Liver (tissue), 9 donors: ENCODE data around the gene NLRP7. TPM values are rescaled to one million over a fixed set of nuclear protein-coding genes. Genes with fewer than 3 reads are reported as not detected.
"Not testable (repeated sequence)": the region's sequence is repeated elsewhere in the genome, so short reads cannot be mapped to it uniquely, and the experiment has no call there.

ENCODE experiments used
- DNase-seq: peaks from one replicate; pipeline ENCODE4 v3.0.0-alpha.2; 2017; ENCODE audit warnings: low spot score
- H3K27ac ChIP-seq, 2 donors: one replicate each; pipeline ENCODE4 v1.7.0; 2013; ENCODE audit warnings: inconsistent platforms in 2 of 2, low read length in 2 of 2, control low read depth in 1 of 2, low read depth in 1 of 2, mild to moderate bottlenecking in 1 of 2
- H3K27me3 ChIP-seq, 4 donors: one replicate each; pipeline versions ENCODE4 v1.6.1 to v1.7.0; 2013; ENCODE audit warnings: low read length in 3 of 4, inconsistent platforms in 1 of 4, mild to moderate bottlenecking in 1 of 4, moderate library complexity in 1 of 4; ENCODE audit not compliant: control insufficient read depth in 4 of 4, insufficient read depth in 4 of 4
- H3K36me3 ChIP-seq, 4 donors: one replicate each; pipeline versions ENCODE4 v1.6.1 to v1.7.0; 2013; ENCODE audit warnings: low read length in 3 of 4, mild to moderate bottlenecking in 3 of 4, low read depth in 1 of 4, moderate library complexity in 1 of 4; ENCODE audit not compliant: control insufficient read depth in 4 of 4, insufficient read depth in 3 of 4
- H3K4me1 ChIP-seq, 4 donors: one replicate each; pipeline versions ENCODE4 v1.6.1 to v1.7.0; 2013; ENCODE audit warnings: low read length in 3 of 4, mild to moderate bottlenecking in 3 of 4, moderate library complexity in 1 of 4; ENCODE audit not compliant: control insufficient read depth in 4 of 4, insufficient read depth in 4 of 4
- H3K4me3 ChIP-seq, 3 donors: one replicate each; pipeline versions ENCODE4 v1.6.1 to v1.7.0; 2013; ENCODE audit warnings: low read length in 3 of 3, control low read depth in 1 of 3, low read depth in 1 of 3, mild to moderate bottlenecking in 1 of 3
- H3K9ac ChIP-seq, 2 donors: one replicate each; pipeline ENCODE4 v1.7.0; 2013; ENCODE audit warnings: low read length in 2 of 2, mild to moderate bottlenecking in 2 of 2, moderate library complexity in 2 of 2, control low read depth in 1 of 2, low read depth in 1 of 2
- H3K9me3 ChIP-seq, 4 donors: one replicate each; pipeline versions ENCODE4 v1.6.1 to v1.7.0; 2013; ENCODE audit warnings: low read length in 3 of 4; ENCODE audit not compliant: control insufficient read depth in 4 of 4
- CTCF ChIP-seq: fragments of 150-350 bp; IDR thresholded peaks from 2 replicates; pipeline ENCODE4 v1.5.1; 2017; ENCODE audit warnings: improper control_type of control experiment, low read depth, low read length; ENCODE audit not compliant: missing input control
- EGR1 ChIP-seq, 2 donors: IDR thresholded peaks; 2 replicates each; pipeline ENCODE4 v1.6.1; 2016 to 2018; ENCODE audit warnings: antibody characterized with exemption in 2 of 2, low read depth in 2 of 2
- FOXA1 ChIP-seq: IDR thresholded peaks from 2 replicates; pipeline ENCODE4 v1.6.1; 2016; ENCODE audit warnings: antibody characterized with exemption
- FOXA2 ChIP-seq: IDR thresholded peaks from 2 replicates; pipeline ENCODE4 v1.6.1; 2016; ENCODE audit warnings: antibody characterized with exemption
- GABPA ChIP-seq, 2 donors: IDR thresholded peaks in 1 of 2; conservative IDR thresholded peaks in 1 of 2; 2 replicates each; pipeline ENCODE4 v1.6.1; 2016; ENCODE audit warnings: antibody characterized with exemption in 2 of 2, mild to moderate bottlenecking in 1 of 2, moderate library complexity in 1 of 2
- HNF4A ChIP-seq, 2 donors: conservative IDR thresholded peaks; 2 replicates each; pipeline ENCODE4 v1.6.1; 2016; ENCODE audit warnings: antibody characterized with exemption in 2 of 2, mild to moderate bottlenecking in 2 of 2
- HNF4G ChIP-seq: IDR thresholded peaks from 2 replicates; pipeline ENCODE4 v1.6.1; 2016; ENCODE audit warnings: antibody characterized with exemption
- JUND ChIP-seq, 2 donors: IDR thresholded peaks; 2 replicates each; pipeline ENCODE4 v1.6.1; 2016; ENCODE audit warnings: antibody characterized with exemption in 2 of 2
- MAX ChIP-seq: IDR thresholded peaks from 2 replicates; pipeline ENCODE4 v1.6.1; 2016; ENCODE audit warnings: antibody characterized with exemption
- NR2F2 ChIP-seq: IDR thresholded peaks from 2 replicates; pipeline ENCODE4 v1.6.1; 2016; ENCODE audit warnings: antibody characterized with exemption
- RAD21 ChIP-seq, 2 donors: IDR thresholded peaks; 2 replicates each; pipeline ENCODE4 v1.6.1; 2016; ENCODE audit warnings: antibody characterized with exemption in 2 of 2, mild to moderate bottlenecking in 2 of 2
- RXRA ChIP-seq, 2 donors: IDR thresholded peaks; 2 replicates each; pipeline ENCODE4 v1.6.1; 2017 to 2018; ENCODE audit warnings: antibody characterized with exemption in 2 of 2, mild to moderate bottlenecking in 1 of 2
- SP1 ChIP-seq: IDR thresholded peaks from 2 replicates; pipeline ENCODE4 v1.6.1; 2018; ENCODE audit warnings: antibody characterized with exemption, mild to moderate bottlenecking
- TAF1 ChIP-seq: conservative IDR thresholded peaks from 2 replicates; pipeline ENCODE4 v1.6.1; 2016; ENCODE audit warnings: antibody characterized with exemption, mild to moderate bottlenecking
- YY1 ChIP-seq: IDR thresholded peaks from 2 replicates; pipeline ENCODE4 v1.6.1; 2016; ENCODE audit warnings: antibody characterized with exemption, mild to moderate bottlenecking
- ZBTB33 ChIP-seq: IDR thresholded peaks from 2 replicates; pipeline ENCODE4 v1.6.1; 2016; ENCODE audit warnings: antibody characterized with exemption
- WGBS: extraction: QIAGEN DNeasy Blood & Tissue Kit; methylation state at CpG from one replicate; pipeline ENCODE4 v1.1.7; 2013; 5-methylcytosine and 5-hydroxymethylcytosine counted together
- polyA plus RNA-seq, 2 donors: library from polyadenylated mRNA; stranded (reverse) in 1 of 2; unstranded in 1 of 2; fragments of 200-250 nt in 1 of 2; fragments of >200 nt in 1 of 2; fragmentation: Nextera tagmentation in 1 of 2; extraction: Ambion mirVana in 1 of 2; gene quantifications; one replicate each; pipeline versions ENCODE4 v1.2.1 to v1.2.3, GENCODE V29; 2013 to 2015
- total RNA-seq, 2 donors: library from RNA; depleted of rRNA; stranded (reverse); fragments of >200 nt; gene quantifications; one replicate each; pipeline ENCODE4 v1.2.3, GENCODE V29; 2014
- TF ChIP-seq, protein P1 (sequence below): IDR thresholded peaks from 2 replicates; pipeline ENCODE4 v1.6.1; 2016; ENCODE audit warnings: antibody characterized with exemption, mild to moderate bottlenecking
- TF ChIP-seq, protein P2 (sequence below): IDR thresholded peaks from 2 replicates; pipeline ENCODE4 v1.6.1; 2016; ENCODE audit warnings: antibody characterized with exemption
- donor health status: healthy.
- donor health status: healthy.
- donor health status: healthy.
- donor health status: healthy.
- donor health status: healthy.

Gene NLRP7
- total and polyA plus RNA-seq, 4 donors: not detected

DNA sequence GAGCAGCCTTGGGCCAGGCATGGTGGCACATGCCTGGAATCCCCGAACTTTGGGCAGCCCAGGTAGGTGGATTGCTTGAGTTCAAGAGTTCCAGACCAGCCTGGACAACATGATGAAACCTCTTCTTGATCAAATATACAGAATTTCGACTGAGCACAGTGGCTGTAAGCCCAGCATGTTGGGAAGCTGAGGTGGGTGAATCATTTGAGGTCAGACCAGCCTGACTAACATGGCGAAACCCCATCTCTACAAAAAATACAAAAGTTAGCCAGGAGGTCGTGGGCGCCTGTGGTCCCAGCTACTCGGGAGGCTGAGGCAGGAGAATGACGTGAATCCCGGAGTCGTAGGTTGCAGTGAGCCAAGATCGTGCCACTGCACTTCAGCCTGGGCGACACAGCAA lies 8.0 kb upstream of the NLRP7 start (continued):
- no peak for TF ChIP-seq ZBTB33
- no peak for TF ChIP-seq JUND (IDR thresholded peaks at IDR 0.05)
- TF ChIP-seq SP1: no peak

- not testable (repeated sequence) for H3K27ac ChIP-seq, H3K9me3 ChIP-seq, H3K9ac ChIP-seq, H3K4me3 ChIP-seq, DNase-seq, H3K27me3 ChIP-seq, H3K36me3 ChIP-seq, H3K4me1 ChIP-seq
- 73% methylated on average over 10 of the region's 10 CpGs for WGBS
Observed at GRCh38 chr19:54953345-54953713, 6.0 kb upstream of the NLRP7 start.

DNA sequence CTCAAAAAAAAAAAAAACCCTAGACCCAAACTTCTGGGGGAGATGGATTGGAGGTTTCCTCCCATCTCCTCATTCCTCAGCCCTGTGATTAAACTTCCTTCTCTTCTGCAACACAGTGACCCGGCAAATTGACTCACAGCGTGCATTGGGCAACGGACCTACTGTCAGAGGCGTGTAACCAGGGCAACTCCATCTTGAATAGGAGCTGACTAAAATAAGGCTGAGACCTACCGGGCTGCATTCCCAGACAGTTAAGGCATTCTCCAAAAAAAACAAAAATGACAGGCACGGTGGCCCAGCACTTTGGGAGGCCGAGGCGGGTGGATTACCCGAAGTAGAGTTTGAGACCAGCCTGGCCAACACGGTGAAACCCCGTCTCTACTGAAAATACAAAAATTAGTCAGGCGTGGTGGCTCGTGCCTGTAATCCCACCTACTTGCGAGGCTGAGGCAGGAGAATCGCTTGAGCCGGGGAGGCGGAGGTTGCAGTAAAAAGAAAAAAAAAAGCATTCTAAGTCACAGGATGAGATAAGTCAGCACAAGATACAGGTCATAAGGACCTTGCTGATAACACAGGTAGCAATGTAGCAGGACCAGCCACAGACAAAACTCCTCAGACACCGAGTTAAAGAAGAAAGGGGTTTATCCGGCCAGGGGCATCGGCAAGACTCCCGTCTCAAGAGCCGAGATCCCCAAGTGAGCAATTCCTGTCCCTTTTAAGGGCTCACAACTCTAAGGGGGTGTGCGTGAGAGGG lies 5.4 kb upstream of the NLRP7 start:
- H3K4me3 ChIP-seq: no peak overlapping the region
- 81% methylated on average over 23 of the region's 23 CpGs for WGBS

More for the DNA sequence above, 5.4 kb upstream of the NLRP7 start:
- TF ChIP-seq EGR1 (IDR thresholded peaks at IDR 0.05; ENCODE audit: low read depth in 2 of 2) (no peak), YY1 (no peak), FOXA2 (no peak), MAX (no peak), ZBTB33 (no peak), HNF4G (no peak), CTCF (no peak), HNF4A (conservative IDR thresholded peaks at IDR 0.05) (no peak), NR2F2 (no peak), RXRA (IDR thresholded peaks at IDR 0.05) (no peak), TAF1 (no peak), SP1 (no peak), GABPA (IDR thresholded peaks at IDR 0.05 in 1 of 2, conservative IDR thresholded peaks at IDR 0.05 in 1 of 2) (no peak), FOXA1 (no peak), RAD21 (IDR thresholded peaks at IDR 0.05) (no peak)
- TF ChIP-seq, protein P1, sequence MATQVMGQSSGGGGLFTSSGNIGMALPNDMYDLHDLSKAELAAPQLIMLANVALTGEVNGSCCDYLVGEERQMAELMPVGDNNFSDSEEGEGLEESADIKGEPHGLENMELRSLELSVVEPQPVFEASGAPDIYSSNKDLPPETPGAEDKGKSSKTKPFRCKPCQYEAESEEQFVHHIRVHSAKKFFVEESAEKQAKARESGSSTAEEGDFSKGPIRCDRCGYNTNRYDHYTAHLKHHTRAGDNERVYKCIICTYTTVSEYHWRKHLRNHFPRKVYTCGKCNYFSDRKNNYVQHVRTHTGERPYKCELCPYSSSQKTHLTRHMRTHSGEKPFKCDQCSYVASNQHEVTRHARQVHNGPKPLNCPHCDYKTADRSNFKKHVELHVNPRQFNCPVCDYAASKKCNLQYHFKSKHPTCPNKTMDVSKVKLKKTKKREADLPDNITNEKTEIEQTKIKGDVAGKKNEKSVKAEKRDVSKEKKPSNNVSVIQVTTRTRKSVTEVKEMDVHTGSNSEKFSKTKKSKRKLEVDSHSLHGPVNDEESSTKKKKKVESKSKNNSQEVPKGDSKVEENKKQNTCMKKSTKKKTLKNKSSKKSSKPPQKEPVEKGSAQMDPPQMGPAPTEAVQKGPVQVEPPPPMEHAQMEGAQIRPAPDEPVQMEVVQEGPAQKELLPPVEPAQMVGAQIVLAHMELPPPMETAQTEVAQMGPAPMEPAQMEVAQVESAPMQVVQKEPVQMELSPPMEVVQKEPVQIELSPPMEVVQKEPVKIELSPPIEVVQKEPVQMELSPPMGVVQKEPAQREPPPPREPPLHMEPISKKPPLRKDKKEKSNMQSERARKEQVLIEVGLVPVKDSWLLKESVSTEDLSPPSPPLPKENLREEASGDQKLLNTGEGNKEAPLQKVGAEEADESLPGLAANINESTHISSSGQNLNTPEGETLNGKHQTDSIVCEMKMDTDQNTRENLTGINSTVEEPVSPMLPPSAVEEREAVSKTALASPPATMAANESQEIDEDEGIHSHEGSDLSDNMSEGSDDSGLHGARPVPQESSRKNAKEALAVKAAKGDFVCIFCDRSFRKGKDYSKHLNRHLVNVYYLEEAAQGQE: no peak
- TF ChIP-seq, protein P2, sequence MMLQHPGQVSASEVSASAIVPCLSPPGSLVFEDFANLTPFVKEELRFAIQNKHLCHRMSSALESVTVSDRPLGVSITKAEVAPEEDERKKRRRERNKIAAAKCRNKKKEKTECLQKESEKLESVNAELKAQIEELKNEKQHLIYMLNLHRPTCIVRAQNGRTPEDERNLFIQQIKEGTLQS: no peak
- no peaks in the 10 kb centered on the region for H3K36me3 ChIP-seq
- H3K9ac ChIP-seq: no peak overlapping the region
- H3K9me3 ChIP-seq: peaks cover 0 to 2% (median 0%) of the 10 kb centered on the region in 4 donors
- no peak for DNase-seq
- H3K4me1 ChIP-seq: no peaks in the 10 kb centered on the region
- H3K27me3 ChIP-seq: no peaks in the 10 kb centered on the region
- no peak overlapping the region for H3K27ac ChIP-seq
